Muscle of back (tissue), 11 donors: ENCODE measurements around the gene PINLYP. TPM values are rescaled to one million over a fixed set of nuclear protein-coding genes. Genes with fewer than 3 reads are reported as not detected.
"Not testable (repeated sequence)": the region's sequence is repeated elsewhere in the genome, so short reads cannot be mapped to it uniquely, and the experiment has no call there.

Experiments
- DNase-seq, 3 donors: peaks; one replicate each; pipeline versions ENCODE4 v3.0.0 to v3.0.0-alpha.2; 2013
- polyA plus RNA-seq, 10 donors: library from polyadenylated mRNA; unstranded; fragments of 120-200 nt; gene quantifications; one replicate each; pipeline ENCODE4 v1.2.1, GENCODE V29; 2013; ENCODE audit not compliant: insufficient read length in 10 of 10

Gene PINLYP
- polyA plus RNA-seq, 10 donors = 4.2 to 9.4 (median 5.4) TPM

GRCh38 chr19:43547926-43548325 is 27.7 kb upstream of the PINLYP start:
- DNase-seq = not testable (repeated sequence)

DNA sequence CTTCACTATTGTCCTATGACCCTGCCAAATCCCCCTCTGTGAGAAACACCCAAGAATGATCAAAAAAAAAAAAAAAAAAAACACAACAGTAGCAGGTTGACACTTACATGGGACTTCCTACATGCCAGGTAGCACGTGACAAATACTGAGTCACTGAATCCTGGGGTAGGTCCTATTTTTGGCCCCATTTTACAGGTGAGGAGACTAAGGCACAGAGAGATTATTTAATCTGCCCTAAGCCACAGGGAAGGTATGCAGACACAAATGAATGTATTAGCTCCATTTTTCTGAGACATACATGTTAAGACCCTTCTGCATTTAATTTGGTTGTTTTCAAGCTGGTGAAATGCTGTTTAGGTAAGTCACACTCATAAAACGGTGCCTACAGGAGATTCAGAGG is 26.9 kb upstream of the PINLYP start:
- DNase-seq = no peak

- DNase-seq = no peak
These were observed 24.0 kb upstream of the PINLYP start for GRCh38 chr19:43551399-43552197.

- DNase-seq = no peak
These were observed 23.5 kb upstream of the PINLYP start for GRCh38 chr19:43552198-43552450.

DNA sequence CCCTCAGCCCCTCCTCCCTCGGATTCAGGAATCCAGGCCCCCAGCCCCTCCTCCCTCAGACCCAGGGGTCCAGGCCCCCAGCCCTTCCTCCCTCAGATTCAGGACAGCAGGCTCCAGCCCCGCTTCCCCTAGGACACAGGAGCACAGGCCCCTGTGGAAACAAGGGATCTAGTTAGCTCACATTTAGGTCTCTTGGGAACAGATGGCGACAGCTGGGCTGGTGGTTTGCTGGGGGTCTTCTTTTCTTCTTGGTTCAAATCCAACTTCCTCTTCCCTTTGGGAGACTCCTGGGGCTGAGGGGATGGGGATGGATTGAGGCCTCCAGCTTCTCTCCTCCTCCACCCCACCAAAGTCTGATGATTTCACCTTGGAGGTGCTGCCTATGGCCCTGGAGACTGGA is 23.0 kb upstream of the PINLYP start:
- no peak for DNase-seq

GRCh38 chr19:43553656-43554055 is 21.9 kb upstream of the PINLYP start:
- no peak for DNase-seq

- no peak for DNase-seq
These were observed 21.2 kb upstream of the PINLYP start for GRCh38 chr19:43554317-43554895.

- DNase-seq = peak in 2 of 3 donors; percentile 69 to 79
These were observed 20.3 kb upstream of the PINLYP start for GRCh38 chr19:43555185-43555770.

DNA sequence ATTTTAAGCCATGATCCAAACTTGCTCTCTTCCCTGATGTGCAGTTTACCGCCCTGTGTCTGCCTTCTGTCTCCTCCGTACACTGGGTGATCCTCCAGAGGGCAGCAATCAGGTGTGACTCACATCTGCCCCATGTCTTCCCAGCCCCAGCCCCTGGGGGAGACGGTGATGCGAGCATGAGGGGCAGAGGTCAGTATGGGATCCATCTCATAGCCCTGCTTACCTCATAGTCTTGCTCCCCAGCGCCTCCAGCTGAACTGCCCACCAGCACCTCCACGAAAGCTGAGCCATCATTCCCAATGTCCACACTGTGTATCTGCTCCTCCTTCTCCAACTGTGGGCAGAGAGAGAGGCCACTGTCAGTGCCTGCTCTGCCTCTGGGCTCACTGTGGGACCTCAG is 14.9 kb upstream of the PINLYP start:
- no peak for DNase-seq

DNA sequence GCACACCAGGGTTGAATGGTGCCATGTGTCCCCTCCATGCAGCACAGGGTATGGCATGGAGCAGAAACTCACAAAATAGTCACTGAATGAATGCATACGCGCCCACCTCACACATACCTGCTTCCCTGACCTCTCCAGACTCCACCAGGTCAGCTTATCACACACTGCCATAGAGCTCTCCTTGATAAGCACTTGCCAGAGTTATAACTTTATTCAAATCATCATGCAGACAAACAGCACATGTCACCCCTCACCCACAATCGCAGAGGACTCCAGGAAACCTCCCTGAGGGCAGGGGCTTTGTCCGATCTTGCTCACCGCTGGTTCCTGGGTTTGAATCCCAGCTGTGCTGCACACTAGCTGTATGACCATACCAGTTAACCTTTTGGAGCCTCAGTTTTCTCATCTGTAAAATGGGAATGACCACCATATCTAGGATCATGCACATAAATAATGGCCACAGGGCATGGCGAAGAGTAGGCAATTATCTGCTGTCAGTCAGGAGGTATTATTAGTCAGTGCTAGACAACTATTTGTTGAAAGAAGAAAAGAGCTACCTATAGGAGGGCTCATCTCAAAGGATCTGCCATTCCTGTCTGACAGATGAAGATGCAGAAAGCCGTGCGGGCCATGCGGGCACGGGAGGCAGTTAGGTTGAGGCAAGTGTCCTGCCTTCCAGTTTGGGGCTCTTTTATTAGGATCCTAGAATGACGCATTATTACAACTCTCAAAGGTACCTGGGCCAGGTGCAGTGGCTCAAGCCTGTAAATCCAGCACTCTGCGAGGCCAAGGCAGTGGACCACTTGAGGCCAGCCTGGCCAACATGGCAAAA is 14.2 kb upstream of the PINLYP start:
- no peak for DNase-seq

DNA sequence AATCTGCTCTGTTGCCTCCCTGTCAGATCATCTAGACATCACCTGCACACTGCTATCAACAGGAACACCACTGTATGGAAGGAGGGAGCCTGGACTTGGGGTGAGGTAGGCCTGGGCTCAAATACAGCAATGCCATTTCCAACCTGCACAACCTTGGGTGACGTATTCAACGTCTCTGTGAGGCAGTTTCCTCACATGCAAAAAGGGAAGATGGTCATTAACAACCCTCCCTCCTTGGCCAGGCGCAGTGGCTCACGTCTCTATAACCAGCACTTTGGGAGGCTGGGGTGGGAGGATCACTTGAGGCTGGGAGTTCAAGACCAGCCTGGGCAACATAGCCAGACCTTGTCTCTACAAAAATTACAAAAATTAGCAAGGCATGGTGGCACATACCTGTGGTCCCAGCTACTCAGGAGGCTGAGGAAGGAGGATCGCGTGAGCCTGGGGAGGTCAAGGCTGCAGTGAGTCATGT is 13.3 kb upstream of the PINLYP start:
- DNase-seq = no peak

DNA sequence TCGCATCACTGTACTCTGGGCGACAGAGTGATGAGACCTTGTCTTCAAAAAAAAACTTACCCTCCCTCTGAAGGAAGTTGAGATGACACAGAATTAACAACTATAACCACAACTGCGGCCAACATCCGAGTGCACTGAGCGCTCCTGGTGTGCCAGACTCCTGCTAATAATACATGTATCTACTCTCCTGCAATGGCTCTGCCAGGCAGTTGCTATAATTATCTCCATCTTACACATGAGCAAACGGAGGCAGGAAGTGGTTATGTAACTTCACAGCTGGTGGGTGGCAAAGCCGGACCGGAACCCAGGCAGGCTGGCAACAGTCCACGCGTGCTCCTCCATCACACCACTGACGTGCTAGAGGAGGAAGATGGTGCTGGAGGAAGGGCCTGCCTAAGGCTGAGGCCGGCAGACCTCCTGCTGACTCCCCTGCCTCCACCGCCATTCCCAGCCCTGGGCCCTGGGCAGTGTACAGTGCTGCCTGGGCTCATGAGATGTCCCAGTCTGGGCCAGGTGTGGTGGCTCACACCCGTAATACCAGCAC is 12.8 kb upstream of the PINLYP start:
- peak; percentile 44 to 63 (median 49) for DNase-seq

- DNase-seq = no peak
These were observed 11.7 kb upstream of the PINLYP start for GRCh38 chr19:43563816-43564457.

DNA sequence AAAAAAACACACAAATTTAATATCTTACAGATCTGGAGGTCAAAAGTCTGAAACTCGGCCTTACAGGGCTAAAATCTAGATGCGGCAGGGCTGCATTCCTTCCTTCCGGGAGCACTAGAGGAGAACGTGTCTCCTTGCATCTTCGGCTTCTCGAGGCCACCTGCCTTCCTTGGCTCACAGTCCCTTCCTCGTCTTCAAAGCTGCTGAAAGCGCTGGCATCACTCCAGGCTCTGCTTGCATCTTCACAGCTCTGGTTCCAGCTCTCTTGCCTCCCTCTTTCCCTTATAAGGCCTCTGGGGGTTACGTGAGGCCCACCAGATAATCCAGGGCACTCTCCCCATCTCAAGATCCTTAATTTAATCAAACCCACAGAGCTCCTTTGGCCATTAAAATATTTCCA is 10.8 kb upstream of the PINLYP start:
- DNase-seq = peak in 1 of 3 donors; percentile 34

DNA sequence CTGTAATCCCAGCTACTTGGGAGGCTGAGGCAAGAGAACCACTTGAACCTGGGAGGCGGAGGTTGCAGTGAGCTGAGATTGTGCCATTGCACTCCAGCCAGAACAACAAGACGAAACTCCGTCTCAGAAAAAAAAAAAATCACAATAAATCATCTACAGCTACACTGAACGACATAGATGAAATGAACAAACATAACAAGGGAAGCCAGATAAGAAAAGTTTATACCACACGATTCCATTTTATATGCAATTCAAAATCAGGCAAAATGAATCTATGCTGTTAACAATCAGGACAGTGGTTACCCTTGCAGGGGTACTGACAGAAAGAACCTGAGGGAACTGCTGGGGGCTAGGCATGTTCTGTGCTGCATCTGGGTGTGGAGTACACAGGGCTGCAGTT is 5.9 kb upstream of the PINLYP start:
- DNase-seq = no peak

DNA sequence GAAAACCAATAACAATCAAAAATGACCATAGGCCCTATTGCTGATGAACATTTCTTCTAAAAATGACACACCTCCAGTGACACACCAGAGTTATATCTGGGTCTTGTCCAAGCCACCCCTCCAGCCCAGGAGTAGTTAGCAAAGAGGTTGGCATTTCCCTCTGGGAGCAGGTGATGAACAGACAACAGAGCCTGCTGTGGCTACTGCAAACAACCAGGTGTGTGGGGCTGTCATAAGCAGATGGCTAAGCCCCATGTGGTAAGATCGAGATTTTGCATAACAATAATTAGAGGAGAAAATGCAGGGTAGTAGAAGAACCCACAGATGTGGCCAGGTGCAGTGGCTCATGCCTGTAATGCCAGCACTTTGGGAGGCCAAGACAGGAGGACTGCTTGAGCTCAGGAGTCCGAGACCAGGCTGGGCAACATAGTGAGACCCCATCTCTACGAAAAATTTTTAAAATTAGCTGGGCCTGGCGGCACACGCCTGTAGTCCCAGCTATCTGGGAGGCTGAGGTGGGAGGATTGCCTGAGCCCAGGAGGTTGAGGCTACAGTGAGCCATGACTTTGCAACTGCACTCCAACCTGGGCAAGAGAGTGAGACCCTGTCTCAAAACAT is 5.3 kb upstream of the PINLYP start:
- no peak for DNase-seq

- DNase-seq = no peak
These were observed 3.4 kb upstream of the PINLYP start for GRCh38 chr19:43572171-43572588.

DNA sequence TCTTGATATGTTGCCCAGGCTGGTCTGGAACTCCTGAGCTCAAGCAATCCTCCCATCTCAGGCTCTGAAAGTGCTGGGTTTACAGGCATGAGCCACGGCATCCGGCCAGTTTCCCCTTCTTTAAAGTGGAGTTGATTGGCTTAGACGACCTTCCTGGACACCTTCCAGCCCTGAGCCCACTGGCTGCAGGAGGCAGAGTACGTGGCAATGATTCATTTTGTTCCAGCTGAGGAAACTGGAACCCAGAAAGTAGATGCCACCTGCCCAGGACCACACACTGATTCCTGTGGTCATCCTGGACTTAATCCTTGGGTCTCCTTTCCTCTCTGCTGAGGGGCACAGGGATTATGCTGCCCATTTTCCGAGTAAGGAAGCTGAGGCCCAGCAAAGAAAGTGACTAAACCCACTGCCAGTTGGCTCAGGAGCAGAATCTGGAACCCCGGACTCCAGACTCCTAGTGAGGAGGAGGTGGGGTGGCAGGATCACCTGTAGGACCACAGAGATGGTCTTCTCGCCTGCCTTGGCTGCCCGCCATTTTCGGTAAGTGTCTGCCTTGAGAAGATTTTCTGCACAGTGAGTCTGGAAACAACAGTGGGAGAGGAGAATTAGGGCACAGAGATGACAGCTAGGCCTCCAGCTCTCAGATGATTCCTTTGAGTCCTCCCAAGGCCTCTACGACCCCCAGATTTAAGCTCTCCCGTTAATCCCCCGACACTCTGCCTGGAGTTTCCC is 1.0 kb upstream of the PINLYP start:
- DNase-seq = no peak

- DNase-seq = peak in 1 of 3 donors; percentile 14
These were observed 616 bp downstream of the PINLYP start for GRCh38 chr19:43575955-43576878.
